ENCODE measurements around the gene APOL3.

DNA sequence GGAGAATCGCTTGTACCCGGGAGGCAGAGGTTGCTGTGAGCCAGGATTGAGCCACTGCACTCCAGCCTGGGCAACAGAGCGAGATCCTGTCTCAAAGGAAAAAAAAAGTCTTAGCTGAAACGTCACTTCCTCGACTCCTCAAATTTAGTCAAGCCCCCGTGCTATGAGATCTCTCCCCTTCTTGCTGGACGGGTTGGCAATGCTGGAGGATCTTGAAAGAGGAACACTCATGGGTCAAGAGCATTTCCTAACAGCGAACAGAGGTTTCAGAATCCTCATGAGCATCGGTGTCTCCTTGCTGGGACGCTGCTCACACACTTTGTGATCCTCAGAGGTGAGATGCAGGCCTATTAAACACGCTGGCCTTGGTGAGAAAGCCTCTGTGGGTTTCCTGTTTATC lies 35.9 kb downstream of the APOL3 start:
- TF ChIP-seq EP300 (conservative IDR thresholded peaks at IDR 0.05; ENCODE audit: poor library complexity, severe bottlenecking): no peak
- TF ChIP-seq, protein P1, sequence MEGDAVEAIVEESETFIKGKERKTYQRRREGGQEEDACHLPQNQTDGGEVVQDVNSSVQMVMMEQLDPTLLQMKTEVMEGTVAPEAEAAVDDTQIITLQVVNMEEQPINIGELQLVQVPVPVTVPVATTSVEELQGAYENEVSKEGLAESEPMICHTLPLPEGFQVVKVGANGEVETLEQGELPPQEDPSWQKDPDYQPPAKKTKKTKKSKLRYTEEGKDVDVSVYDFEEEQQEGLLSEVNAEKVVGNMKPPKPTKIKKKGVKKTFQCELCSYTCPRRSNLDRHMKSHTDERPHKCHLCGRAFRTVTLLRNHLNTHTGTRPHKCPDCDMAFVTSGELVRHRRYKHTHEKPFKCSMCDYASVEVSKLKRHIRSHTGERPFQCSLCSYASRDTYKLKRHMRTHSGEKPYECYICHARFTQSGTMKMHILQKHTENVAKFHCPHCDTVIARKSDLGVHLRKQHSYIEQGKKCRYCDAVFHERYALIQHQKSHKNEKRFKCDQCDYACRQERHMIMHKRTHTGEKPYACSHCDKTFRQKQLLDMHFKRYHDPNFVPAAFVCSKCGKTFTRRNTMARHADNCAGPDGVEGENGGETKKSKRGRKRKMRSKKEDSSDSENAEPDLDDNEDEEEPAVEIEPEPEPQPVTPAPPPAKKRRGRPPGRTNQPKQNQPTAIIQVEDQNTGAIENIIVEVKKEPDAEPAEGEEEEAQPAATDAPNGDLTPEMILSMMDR (IDR thresholded peaks at IDR 0.05; ENCODE audit: poor library complexity, severe bottlenecking): no peak
- no peak for TF ChIP-seq SMC3 (conservative IDR thresholded peaks at IDR 0.05; ENCODE audit: poor library complexity)
- TF ChIP-seq, protein P2, sequence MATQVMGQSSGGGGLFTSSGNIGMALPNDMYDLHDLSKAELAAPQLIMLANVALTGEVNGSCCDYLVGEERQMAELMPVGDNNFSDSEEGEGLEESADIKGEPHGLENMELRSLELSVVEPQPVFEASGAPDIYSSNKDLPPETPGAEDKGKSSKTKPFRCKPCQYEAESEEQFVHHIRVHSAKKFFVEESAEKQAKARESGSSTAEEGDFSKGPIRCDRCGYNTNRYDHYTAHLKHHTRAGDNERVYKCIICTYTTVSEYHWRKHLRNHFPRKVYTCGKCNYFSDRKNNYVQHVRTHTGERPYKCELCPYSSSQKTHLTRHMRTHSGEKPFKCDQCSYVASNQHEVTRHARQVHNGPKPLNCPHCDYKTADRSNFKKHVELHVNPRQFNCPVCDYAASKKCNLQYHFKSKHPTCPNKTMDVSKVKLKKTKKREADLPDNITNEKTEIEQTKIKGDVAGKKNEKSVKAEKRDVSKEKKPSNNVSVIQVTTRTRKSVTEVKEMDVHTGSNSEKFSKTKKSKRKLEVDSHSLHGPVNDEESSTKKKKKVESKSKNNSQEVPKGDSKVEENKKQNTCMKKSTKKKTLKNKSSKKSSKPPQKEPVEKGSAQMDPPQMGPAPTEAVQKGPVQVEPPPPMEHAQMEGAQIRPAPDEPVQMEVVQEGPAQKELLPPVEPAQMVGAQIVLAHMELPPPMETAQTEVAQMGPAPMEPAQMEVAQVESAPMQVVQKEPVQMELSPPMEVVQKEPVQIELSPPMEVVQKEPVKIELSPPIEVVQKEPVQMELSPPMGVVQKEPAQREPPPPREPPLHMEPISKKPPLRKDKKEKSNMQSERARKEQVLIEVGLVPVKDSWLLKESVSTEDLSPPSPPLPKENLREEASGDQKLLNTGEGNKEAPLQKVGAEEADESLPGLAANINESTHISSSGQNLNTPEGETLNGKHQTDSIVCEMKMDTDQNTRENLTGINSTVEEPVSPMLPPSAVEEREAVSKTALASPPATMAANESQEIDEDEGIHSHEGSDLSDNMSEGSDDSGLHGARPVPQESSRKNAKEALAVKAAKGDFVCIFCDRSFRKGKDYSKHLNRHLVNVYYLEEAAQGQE (IDR thresholded peaks at IDR 0.05; ENCODE audit: borderline replicate concordance): no peak
